SK-N-MC (cell line): Measurements from ENCODE around the gene NACC2.
"Not testable (repeated sequence)": the region's sequence is repeated elsewhere in the genome, so short reads cannot be mapped to it uniquely, and the experiment has no call there.

Experiments
- EZH2 ChIP-seq: fragments of 200-600 bp; sonication (generic); IDR thresholded peaks from one replicate; pipeline ENCODE4 v1.6.1; 2017; ENCODE audit warnings: antibody characterized with exemption
- POLR2AphosphoS5 ChIP-seq: IDR thresholded peaks from 2 replicates; pipeline ENCODE4 v1.6.1; 2012; ENCODE audit warnings: mild to moderate bottlenecking, low read depth, low read length, borderline replicate concordance

- TF ChIP-seq POLR2AphosphoS5, EZH2: not testable (repeated sequence)
Observed at GRCh38 chr9:136101615-136102074, 6.6 kb upstream of the NACC2 start.
